ENCODE results near the gene TMC3.
"Not testable (repeated sequence)": the region's sequence is repeated elsewhere in the genome, so short reads cannot be mapped to it uniquely, and the experiment has no call there.

The TMC3 gene

DNA sequence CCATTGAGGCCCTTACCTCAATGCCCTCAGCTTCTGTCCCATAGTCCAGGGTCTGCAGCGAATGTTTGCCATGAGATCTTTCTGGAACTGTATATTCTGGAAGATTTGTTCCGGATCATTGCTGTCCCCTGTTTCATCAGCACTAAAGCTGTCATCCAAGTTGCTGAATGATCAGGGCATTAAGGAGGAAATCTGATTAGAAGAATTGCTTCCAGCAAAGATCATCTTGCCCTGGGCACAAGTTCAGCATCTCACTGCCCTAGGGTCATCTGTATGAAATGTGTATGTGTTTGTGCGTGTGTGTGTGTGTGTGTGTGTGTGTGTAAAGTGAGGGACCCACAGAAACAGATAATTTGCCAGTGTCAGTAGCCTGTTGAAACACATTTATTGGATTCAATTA is 1.4 kb downstream of the TMC3 start:
- no peaks in the 10 kb centered on the region for H3K27me3 Mint-ChIP-seq
- no peaks in the 10 kb centered on the region for H3K36me3 Mint-ChIP-seq
- ATAC-seq: no peak
- H3K9me3 Mint-ChIP-seq: no peaks in the 10 kb centered on the region
- no peak overlapping the region for H3K4me3 Mint-ChIP-seq
- H3K4me1 Mint-ChIP-seq: no peaks in the 10 kb centered on the region
- H3K27ac Mint-ChIP-seq: no peak overlapping the region

DNA sequence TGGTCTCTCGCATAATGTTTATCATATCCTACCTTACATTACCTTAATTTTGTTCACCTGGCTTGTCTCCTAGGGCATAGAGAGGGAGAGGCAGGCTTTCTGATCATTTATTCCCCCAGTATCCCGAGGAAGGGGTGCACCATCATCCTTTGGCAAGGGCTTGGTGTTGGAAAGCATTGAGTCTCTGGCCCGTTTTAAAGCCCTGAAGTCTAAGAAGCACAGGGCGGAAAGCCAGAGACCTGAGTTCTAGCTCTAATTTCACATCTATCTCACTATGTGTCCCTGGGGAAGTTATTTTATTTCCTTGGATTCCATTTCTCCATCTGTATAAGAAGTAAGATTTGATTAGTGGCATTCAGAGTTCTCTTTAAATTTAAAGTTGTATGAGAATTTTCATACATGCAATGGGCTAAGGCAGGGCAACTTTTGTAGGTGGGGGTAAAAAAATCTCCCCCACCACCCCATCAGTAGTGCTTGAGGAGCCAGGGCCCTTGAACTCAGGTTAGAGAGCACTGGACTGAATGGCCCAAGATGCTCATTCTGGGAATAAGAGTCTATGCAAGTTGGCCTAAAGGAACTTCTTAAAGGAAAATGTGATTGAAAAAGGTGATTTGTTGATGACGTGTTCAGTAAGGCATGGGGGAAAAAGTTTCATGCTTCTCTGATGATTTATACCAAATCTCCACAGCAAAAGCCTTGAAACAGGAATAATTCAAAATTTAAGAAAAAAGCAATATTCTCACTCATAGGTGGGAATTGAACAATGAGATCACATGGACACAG is 10.1 kb downstream of the TMC3 start:
- no peak for ATAC-seq
- no peaks in the 10 kb centered on the region for H3K27me3 Mint-ChIP-seq
- no peaks in the 10 kb centered on the region for H3K4me1 Mint-ChIP-seq
- H3K9me3 Mint-ChIP-seq: no peaks in the 10 kb centered on the region
- no peak overlapping the region for H3K27ac Mint-ChIP-seq
- peaks cover 5% of the 10 kb centered on the region for H3K36me3 Mint-ChIP-seq
- H3K4me3 Mint-ChIP-seq: no peak overlapping the region

DNA sequence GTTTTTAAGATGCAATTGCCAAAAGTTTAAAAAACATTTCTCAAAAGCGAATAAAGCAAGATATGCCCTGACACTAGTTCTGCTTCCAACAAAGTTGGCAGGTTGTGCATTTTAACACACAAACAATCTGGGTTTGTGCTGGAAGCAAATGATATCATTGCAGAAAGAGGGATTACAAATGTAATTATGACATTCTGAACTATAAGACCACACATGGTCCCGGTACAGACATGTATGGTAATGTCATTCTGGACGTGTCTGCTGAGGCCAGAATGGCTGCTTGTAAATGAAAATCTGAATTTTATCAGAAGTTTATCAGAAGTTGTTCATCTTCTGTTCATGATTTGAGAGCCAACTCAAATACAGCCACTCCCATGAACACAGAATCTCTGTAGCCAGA is 10.7 kb downstream of the TMC3 start:
- Mint-ChIP-seq H3K4me3 (no peak overlapping the region), H3K36me3 (peaks cover 5% of the 10 kb centered on the region), H3K9me3 (no peaks in the 10 kb centered on the region), H3K27ac (no peak overlapping the region), H3K27me3 (no peaks in the 10 kb centered on the region), H3K4me1 (no peaks in the 10 kb centered on the region)
- ATAC-seq: no peak

DNA sequence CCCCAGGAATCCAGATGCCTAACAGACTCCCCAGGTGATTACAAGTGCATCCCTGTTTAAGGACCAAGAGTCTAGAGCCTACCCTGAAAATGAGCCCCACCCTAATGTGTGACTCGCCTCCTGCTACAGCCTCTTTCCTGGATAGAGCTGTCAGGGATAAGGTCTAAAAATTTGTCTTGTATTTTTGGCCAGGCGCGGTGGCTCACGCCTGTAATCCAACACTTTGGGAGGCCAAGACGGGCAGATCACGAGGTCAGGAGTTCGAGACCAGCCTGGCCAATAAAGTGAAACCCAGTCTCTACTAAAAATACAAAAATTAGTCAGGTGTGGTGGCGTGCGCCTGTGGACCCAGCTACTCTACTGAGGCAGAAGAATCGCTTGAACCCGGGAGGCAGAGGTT is 11.2 kb downstream of the TMC3 start:
- H3K36me3 Mint-ChIP-seq: peaks cover 5% of the 10 kb centered on the region
- H3K4me3 Mint-ChIP-seq: no peak overlapping the region
- no peak for ATAC-seq
- no peaks in the 10 kb centered on the region for H3K9me3 Mint-ChIP-seq
- H3K27me3 Mint-ChIP-seq: no peaks in the 10 kb centered on the region
- no peaks in the 10 kb centered on the region for H3K4me1 Mint-ChIP-seq
- H3K27ac Mint-ChIP-seq: no peak overlapping the region

DNA sequence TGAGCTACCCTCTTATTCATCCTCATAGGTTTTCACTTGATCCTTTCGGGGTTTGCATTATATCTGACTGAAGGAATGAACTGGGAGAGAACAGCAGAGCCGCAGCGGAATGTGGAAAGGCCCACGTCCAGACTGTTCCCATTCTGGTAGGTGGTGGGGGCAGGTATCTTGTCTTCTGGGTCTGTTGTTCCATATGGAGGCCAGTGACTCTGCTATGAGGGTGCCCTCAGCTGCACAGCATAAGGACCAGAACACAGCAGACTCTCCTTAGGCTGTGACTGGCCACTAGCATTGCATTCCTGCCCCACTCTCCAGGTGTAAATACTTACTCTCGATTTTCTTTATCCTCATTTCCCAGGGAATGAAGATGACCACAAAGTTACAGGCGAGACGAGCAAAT is 12.1 kb downstream of the TMC3 start:
- no peak for ATAC-seq
- H3K4me1 Mint-ChIP-seq: no peaks in the 10 kb centered on the region
- no peaks in the 10 kb centered on the region for H3K9me3 Mint-ChIP-seq

DNA sequence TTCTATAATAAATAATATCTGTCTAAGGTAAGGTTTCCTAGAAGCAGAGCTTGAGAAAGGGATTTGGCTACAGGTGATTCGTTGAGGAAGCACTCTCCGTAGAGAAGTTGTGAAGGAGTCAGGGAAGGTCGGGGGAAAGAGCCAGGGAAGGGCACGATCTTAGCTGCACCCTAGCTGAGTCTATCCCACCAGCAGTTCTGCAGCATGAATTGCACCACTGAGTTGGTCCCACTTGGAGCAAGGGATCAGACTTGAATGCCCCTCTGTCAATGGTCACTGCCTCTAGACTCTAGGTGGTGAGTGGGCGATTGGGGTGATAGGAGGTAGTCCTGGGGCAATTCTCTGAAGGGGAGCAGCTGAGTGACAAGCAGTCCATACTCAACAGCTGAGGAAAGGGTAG is 13.5 kb downstream of the TMC3 start:
- no peak overlapping the region for H3K4me3 Mint-ChIP-seq
- no peak overlapping the region for H3K27ac Mint-ChIP-seq
- H3K4me1 Mint-ChIP-seq: no peaks in the 10 kb centered on the region
- H3K9me3 Mint-ChIP-seq: no peaks in the 10 kb centered on the region
- no peaks in the 10 kb centered on the region for H3K27me3 Mint-ChIP-seq
- peaks cover 5% of the 10 kb centered on the region for H3K36me3 Mint-ChIP-seq
- ATAC-seq: no peak

More for the DNA sequence above, 12.1 kb downstream of the TMC3 start:
- peaks cover 5% of the 10 kb centered on the region for H3K36me3 Mint-ChIP-seq
- no peaks in the 10 kb centered on the region for H3K27me3 Mint-ChIP-seq
- H3K4me3 Mint-ChIP-seq: no peak overlapping the region
- H3K27ac Mint-ChIP-seq: no peak overlapping the region

DNA sequence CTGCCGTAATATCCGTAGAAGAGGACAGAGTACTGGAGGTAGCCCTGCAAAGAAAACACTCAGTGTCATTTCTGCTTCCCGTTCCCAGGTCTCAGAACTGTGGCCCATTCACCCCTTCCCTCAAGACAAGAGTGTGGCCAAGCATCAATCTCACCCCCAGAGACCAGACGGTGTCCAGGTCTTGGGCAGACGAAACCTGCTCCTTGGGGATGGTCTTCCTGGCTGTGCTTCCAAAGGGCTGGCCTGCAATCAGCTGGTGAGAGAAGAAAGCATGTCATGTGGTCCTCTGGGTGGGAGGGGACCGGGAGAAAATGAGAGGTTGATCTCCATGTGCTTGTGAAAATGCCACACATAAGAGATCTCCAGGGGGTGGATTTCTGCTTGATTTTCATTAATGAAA is 15.8 kb downstream of the TMC3 start:
- Mint-ChIP-seq H3K36me3 (no peaks in the 10 kb centered on the region), H3K4me1 (no peaks in the 10 kb centered on the region), H3K27me3 (no peaks in the 10 kb centered on the region), H3K4me3 (no peak overlapping the region), H3K27ac (no peak overlapping the region), H3K9me3 (no peaks in the 10 kb centered on the region)
- no peak for ATAC-seq

DNA sequence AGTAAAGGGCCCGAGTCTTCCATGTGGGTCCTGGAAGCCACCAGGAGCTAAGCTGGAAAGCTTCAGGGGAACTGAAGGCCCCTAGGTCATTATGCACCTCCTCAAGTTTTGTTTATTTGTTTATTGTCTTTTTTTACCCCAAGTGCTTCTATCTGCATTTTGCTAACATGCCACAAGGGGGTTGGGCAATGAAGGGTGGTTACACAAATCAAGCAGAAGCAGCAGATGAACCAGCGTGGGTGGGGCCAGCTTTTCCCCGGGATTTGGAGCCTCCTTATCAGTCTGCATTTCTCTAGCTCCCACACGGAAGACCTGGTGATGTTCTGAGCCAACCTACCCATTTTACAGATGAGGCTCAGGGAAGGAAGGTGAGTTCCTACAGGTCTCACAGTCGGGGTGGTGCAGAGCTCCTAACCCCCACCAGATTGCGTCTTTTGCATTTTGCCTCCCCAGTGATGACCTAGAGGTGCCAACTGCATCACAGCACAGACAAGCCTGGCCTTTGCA is 16.8 kb downstream of the TMC3 start:
- Mint-ChIP-seq H3K27ac (no peak overlapping the region), H3K27me3 (no peaks in the 10 kb centered on the region), H3K4me3 (no peak overlapping the region), H3K36me3 (no peaks in the 10 kb centered on the region), H3K4me1 (no peaks in the 10 kb centered on the region), H3K9me3 (no peaks in the 10 kb centered on the region)
- ATAC-seq: no peak

DNA sequence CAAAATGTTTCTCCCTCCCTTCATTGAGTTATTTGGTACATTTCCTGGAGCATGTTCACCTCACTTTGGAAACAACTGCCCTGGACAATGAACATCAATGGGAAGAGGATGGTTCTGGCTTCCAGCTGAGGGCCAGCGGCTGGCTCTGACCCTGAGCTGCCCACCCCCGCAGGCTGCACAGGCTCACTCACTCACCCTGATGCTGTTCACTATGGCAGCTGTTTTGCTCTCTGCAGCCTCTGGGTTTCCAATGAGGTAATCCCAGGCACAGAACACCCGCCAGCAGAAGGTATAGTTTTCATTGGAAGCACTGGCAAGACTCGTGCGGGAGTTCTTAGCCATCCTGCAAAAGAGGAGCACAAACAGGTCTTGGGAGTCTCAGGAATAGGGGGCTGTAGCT is 17.8 kb downstream of the TMC3 start:
- Mint-ChIP-seq H3K27ac (no peak overlapping the region), H3K4me1 (no peaks in the 10 kb centered on the region), H3K4me3 (no peak overlapping the region), H3K27me3 (no peaks in the 10 kb centered on the region), H3K9me3 (no peaks in the 10 kb centered on the region), H3K36me3 (no peaks in the 10 kb centered on the region)
- no peak for ATAC-seq

DNA sequence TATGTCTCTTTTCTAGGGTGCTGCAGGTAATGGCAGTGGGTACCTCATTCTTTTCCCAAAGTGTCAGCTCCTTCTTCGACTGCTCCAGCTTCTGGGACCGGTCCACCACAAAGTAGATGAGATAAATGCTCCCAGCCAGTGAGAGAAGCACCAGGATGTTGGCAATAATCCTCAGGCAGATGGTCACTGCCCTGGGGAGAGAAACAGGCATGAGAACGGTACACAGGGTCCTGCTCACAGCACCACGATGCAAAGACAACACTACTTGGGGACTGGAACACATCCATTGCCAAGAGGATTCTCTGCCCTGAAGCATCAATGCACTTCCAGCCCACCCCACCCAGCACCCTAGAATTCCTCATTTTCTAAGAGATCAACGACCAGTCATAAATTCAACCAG is 22.4 kb downstream of the TMC3 start:
- no peaks in the 10 kb centered on the region for H3K4me1 Mint-ChIP-seq
- no peak for ATAC-seq
- no peaks in the 10 kb centered on the region for H3K27me3 Mint-ChIP-seq
- no peak overlapping the region for H3K4me3 Mint-ChIP-seq
- peaks cover 5% of the 10 kb centered on the region for H3K36me3 Mint-ChIP-seq
- no peaks in the 10 kb centered on the region for H3K9me3 Mint-ChIP-seq
- H3K27ac Mint-ChIP-seq: no peak overlapping the region

DNA sequence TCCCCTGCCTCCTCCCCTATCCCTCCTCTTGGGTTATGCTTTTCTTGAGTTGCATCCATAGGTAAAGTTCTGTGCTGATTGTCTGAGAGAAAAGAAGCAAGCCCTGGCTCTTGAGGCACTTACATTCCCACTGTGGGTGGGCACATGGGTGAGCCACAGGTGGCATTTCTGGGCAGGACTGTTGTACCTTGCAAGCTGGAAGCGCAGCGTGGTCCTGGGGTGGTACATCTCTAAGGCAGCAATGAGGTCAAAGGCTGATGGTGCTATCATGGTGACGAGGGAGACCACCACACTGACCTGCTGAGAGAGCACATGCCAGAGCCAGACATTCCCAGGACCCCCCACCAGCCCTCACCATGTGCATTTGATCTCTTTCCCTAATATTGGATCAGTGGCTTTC is 24.7 kb downstream of the TMC3 start:
- Mint-ChIP-seq H3K4me3 (no peak overlapping the region), H3K36me3 (peaks cover 5% of the 10 kb centered on the region), H3K9me3 (no peaks in the 10 kb centered on the region), H3K4me1 (no peaks in the 10 kb centered on the region), H3K27me3 (no peaks in the 10 kb centered on the region), H3K27ac (no peak overlapping the region)
- ATAC-seq: no peak

DNA sequence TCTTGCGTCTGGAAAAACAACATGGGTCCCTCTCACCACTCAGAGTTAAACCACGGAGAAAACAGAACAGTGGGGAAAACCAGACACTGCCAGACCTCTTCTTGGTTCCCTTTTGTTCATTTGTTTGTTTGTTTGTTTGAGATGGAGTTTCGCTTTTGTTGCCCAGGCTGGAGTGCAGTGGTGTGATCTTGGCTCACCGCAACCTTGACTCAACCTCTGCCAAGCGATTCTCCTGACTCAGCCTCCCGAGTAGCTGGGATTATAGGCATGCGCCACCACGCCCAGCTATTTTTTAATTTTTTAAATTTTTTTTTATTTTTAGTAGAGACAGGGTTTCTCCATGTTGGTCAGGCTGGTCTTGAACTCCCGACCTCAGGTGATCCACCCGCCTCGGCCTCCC is 25.3 kb downstream of the TMC3 start:
- not testable (repeated sequence) for H3K4me3 Mint-ChIP-seq

DNA sequence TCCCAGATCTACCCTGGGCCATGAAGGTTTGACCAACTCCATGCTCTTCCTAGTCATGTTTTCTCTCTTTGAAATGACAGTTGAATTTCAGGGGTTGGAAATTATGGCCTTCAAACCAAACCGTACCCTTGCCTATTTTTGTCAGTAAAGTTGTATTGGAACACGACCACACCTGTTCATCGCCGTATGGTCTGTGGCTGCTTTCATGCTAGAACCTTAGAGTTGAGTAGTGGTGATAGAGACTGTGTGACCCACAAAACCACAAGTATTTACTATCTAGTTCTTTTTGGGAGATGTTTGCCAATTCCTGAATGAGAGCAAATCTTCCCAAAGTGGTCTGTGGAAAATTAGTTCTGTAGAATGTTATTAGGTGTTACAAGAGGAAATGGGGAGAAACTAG is 26.1 kb downstream of the TMC3 start:
- no peaks in the 10 kb centered on the region for H3K4me1 Mint-ChIP-seq
- no peaks in the 10 kb centered on the region for H3K27me3 Mint-ChIP-seq
- no peak for ATAC-seq
- H3K4me3 Mint-ChIP-seq: no peak overlapping the region
- H3K27ac Mint-ChIP-seq: no peak overlapping the region
- no peaks in the 10 kb centered on the region for H3K9me3 Mint-ChIP-seq
- H3K36me3 Mint-ChIP-seq: peaks cover 5% of the 10 kb centered on the region

More for the DNA sequence above, 25.3 kb downstream of the TMC3 start:
- H3K36me3 Mint-ChIP-seq, H3K27ac Mint-ChIP-seq, H3K4me1 Mint-ChIP-seq, H3K27me3 Mint-ChIP-seq, ATAC-seq, H3K9me3 Mint-ChIP-seq: not testable (repeated sequence)

DNA sequence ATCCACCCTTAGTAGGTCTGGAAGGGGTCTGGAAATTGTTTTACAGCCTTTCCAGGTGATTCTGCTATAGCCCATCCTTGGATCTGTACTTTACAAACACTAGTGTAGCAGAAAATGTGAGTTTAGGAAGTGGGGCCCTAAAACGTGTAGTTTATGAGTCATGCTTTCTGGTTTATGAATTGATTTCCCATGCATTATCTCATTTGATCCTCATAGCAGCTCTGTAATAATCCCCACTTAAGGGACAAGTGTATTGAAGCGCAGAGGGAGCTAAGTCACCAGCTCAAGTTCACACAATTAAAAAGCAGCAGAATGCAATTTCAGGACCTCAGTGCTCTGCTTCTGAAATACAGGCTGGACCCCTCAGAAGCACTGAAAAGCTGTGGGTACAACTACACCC is 27.4 kb downstream of the TMC3 start:
- Mint-ChIP-seq H3K36me3 (peaks cover 5% of the 10 kb centered on the region), H3K4me1 (no peaks in the 10 kb centered on the region), H3K9me3 (no peaks in the 10 kb centered on the region), H3K27ac (no peak overlapping the region), H3K4me3 (no peak overlapping the region), H3K27me3 (no peaks in the 10 kb centered on the region)
- ATAC-seq: no peak

DNA sequence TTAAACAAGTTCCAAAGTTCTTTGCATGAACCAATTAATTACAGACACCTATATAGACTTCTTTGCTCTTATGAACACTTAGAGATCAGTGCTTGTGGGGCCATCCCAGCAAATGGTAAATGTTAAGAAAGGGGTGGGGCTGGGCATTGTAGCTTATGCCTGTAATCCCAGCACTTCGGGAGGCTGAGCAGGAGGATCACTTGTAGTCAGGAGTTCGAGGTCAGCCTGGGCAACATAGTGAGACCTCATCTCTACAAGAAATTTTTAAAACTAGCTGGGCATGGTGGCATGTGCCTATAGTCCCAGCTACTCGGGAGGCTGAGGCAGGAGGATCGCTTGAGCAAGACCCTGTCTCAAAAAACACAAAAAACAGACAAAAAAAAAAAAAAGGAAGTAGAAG is 30.6 kb downstream of the TMC3 start:
- H3K4me1 Mint-ChIP-seq: no peaks in the 10 kb centered on the region
- no peaks in the 10 kb centered on the region for H3K9me3 Mint-ChIP-seq
- no peaks in the 10 kb centered on the region for H3K27me3 Mint-ChIP-seq
- no peak overlapping the region for H3K4me3 Mint-ChIP-seq
- no peak for ATAC-seq
- H3K36me3 Mint-ChIP-seq: no peaks in the 10 kb centered on the region
- H3K27ac Mint-ChIP-seq: no peak overlapping the region

DNA sequence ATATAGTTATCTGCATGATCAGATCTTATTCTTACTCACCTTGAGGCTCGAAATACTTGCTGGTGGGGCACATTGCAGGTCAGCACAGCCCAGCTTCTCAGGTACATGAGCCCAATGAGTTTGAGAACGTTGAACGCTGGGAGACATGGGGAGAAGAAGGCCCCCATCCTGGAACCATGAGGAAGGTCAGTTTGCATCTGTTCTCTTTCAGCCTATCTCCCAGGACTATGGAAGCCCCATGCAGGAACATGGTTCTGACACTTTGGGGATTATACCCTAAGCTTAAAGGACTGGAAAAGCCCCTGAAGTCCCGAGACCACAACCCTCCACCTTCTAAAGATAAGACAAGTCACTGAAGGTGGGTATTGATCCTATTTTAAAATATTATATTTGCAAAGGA is 32.7 kb downstream of the TMC3 start:
- Mint-ChIP-seq H3K4me1 (peaks cover 8% of the 10 kb centered on the region), H3K27ac (no peak overlapping the region), H3K36me3 (no peaks in the 10 kb centered on the region), H3K4me3 (no peak overlapping the region), H3K27me3 (no peaks in the 10 kb centered on the region), H3K9me3 (no peaks in the 10 kb centered on the region)
- ATAC-seq: no peak

All from stimulated activated memory B cell treated with anti-CD40 and anti-IgM and Interleukin-4, amounts not matched to agents 10 μg/mL and 1 μg/mL and 100 μg/mL, for 72 hours (primary cell).